CD4-positive, CD25-positive, alpha-beta regulatory T cell (primary cell): ENCODE measurements around the gene EPS8L1. TPM values are rescaled to one million over a fixed set of nuclear protein-coding genes. Genes with fewer than 3 reads are reported as not detected.

Experiments used
- ATAC-seq, 2 donors: fragments of 150-1000 bp; cut with Tn5 transposase; one replicate each; pipeline ENCODE4 v1.10.0; 2021; ENCODE audit warnings: low read depth in 2 of 2, moderate number of reproducible peaks in 2 of 2, moderate library complexity in 1 of 2
- DNase-seq, 3 donors: peaks; one replicate each; pipeline versions ENCODE4 v3.0.0 to v3.0.0-alpha.2; 2012 to 2022; ENCODE audit warnings: mixed read lengths in 1 of 3
- H3K27ac ChIP-seq: one replicate; pipeline ENCODE4 v1.7.0; 2013; ENCODE audit warnings: mild to moderate bottlenecking, low read length; ENCODE audit not compliant: insufficient read depth, poor library complexity, severe bottlenecking
- H3K27me3 ChIP-seq: one replicate; pipeline ENCODE4 v1.7.0; 2013; ENCODE audit warnings: low read length; ENCODE audit not compliant: control insufficient read depth, insufficient read depth
- H3K36me3 ChIP-seq: one replicate; pipeline ENCODE4 v1.7.0; 2013; ENCODE audit warnings: mild to moderate bottlenecking, low read length, moderate library complexity; ENCODE audit not compliant: control insufficient read depth, insufficient read depth
- H3K4me1 ChIP-seq: 2 replicates; pipeline ENCODE4 v1.7.0; 2013; ENCODE audit warnings: mild to moderate bottlenecking, low read length; ENCODE audit not compliant: insufficient read depth, control insufficient read depth, poor library complexity, severe bottlenecking
- H3K4me3 ChIP-seq: one replicate; pipeline ENCODE4 v1.7.0; 2013; ENCODE audit warnings: low read depth, mild to moderate bottlenecking, low read length, moderate library complexity
- H3K9me3 ChIP-seq, 2 experiments: 1 replicate in 1 of 2; 2 replicates in 1 of 2; pipeline ENCODE4 v1.7.0; 2013; ENCODE audit warnings: low read length in 2 of 2, mild to moderate bottlenecking in 1 of 2, moderate library complexity in 1 of 2; ENCODE audit not compliant: control insufficient read depth in 2 of 2
- H3K27ac Mint-ChIP-seq, 3 donors: one replicate each; pipeline ENCODE4 v1.8.0; 2020 to 2022; ENCODE audit warnings: mild to moderate bottlenecking in 3 of 3, mixed read lengths in 3 of 3, moderate library complexity in 2 of 3
- H3K27me3 Mint-ChIP-seq: one replicate; pipeline ENCODE4 v1.8.0; 2022; ENCODE audit warnings: mild to moderate bottlenecking, mixed read lengths
- H3K36me3 Mint-ChIP-seq: one replicate; pipeline ENCODE4 v1.8.0; 2020; ENCODE audit warnings: mixed read lengths
- H3K4me1 Mint-ChIP-seq, 4 donors: one replicate each; pipeline ENCODE4 v1.8.0; 2020 to 2022; ENCODE audit warnings: mixed read lengths in 4 of 4, mild to moderate bottlenecking in 1 of 4
- H3K4me3 Mint-ChIP-seq, 4 donors: one replicate each; pipeline ENCODE4 v1.8.0; 2020 to 2022; ENCODE audit warnings: mild to moderate bottlenecking in 4 of 4, mixed read lengths in 4 of 4, moderate library complexity in 3 of 4
- H3K9me3 Mint-ChIP-seq, 7 donors: one replicate each; pipeline ENCODE4 v1.8.0; 2020 to 2022; ENCODE audit warnings: mixed read lengths in 7 of 7, mild to moderate bottlenecking in 3 of 7, moderate library complexity in 2 of 7
- polyA plus RNA-seq, 4 donors: library from polyadenylated mRNA; unstranded; fragments of 300-500 nt; fragmentation: Illumina TruSeq; gene quantifications; one replicate each; pipeline ENCODE4 v1.2.3, GENCODE V29; 2021
- total RNA-seq: library from RNA; stranded (reverse); gene quantifications from one replicate; pipeline ENCODE4 v1.2.3, GENCODE V29; 2022

The EPS8L1 gene
- total and polyA plus RNA-seq, 5 donors from 2014 or later, result 0.41 to 4.4 (median 1.5) TPM

GRCh38 chr19:55067869-55068268, 7.8 kb upstream of the EPS8L1 start:
- Histone ChIP-seq H3K4me1 (peaks cover 8% of the 10 kb centered on the region), H3K27ac (no peak overlapping the region), H3K9me3 (peaks cover 3 to 8% of the 10 kb centered on the region in 2 experiments), H3K4me3 (no peak overlapping the region), H3K27me3 (peaks cover 17% of the 10 kb centered on the region), H3K36me3 (no peaks in the 10 kb centered on the region)
- peak overlapping the region in 1 of 3 donors; percentile 53 for H3K27ac Mint-ChIP-seq
- H3K27me3 Mint-ChIP-seq, result peaks cover 71% of the 10 kb centered on the region
- H3K4me3 Mint-ChIP-seq, result peak overlapping the region in 1 of 4 donors; percentile 52
- peaks cover 0 to 6% (median 1%) of the 10 kb centered on the region in 7 donors for H3K9me3 Mint-ChIP-seq
- DNase-seq (no peak), ATAC-seq (no peak)
- peaks cover 6 to 28% (median 9%) of the 10 kb centered on the region in 4 donors for H3K4me1 Mint-ChIP-seq
- H3K36me3 Mint-ChIP-seq, result no peaks in the 10 kb centered on the region

GRCh38 chr19:55068950-55069864, 6.5 kb upstream of the EPS8L1 start:
- Mint-ChIP-seq H3K4me3 (peak overlapping the region in 3 of 4 donors; percentile 40 to 81 (median 53)), H3K4me1 (peaks cover 6 to 23% (median 9%) of the 10 kb centered on the region in 4 donors), H3K27me3 (peaks cover 73% of the 10 kb centered on the region), H3K9me3 (peaks cover 0 to 6% (median 2%) of the 10 kb centered on the region in 7 donors), H3K27ac (peak overlapping the region; percentile 6 to 33 (median 16)), H3K36me3 (no peaks in the 10 kb centered on the region)
- peaks cover 8% of the 10 kb centered on the region for H3K4me1 ChIP-seq
- H3K36me3 ChIP-seq, result no peaks in the 10 kb centered on the region
- peaks cover 3 to 8% of the 10 kb centered on the region in 2 experiments for H3K9me3 ChIP-seq
- no peak overlapping the region for H3K27ac ChIP-seq
- no peak overlapping the region for H3K4me3 ChIP-seq
- peak in 1 of 3 donors; percentile 56 for DNase-seq
- ATAC-seq, result peak in 1 of 2 donors; percentile 61
- H3K27me3 ChIP-seq, result peaks cover 17% of the 10 kb centered on the region

GRCh38 chr19:55069865-55070197, 5.8 kb upstream of the EPS8L1 start:
- H3K27ac ChIP-seq, result no peak overlapping the region
- H3K9me3 ChIP-seq, result peaks cover 3 to 8% of the 10 kb centered on the region in 2 experiments
- Mint-ChIP-seq H3K36me3 (no peaks in the 10 kb centered on the region), H3K9me3 (peaks cover 0 to 6% (median 2%) of the 10 kb centered on the region in 7 donors), H3K4me1 (peaks cover 6 to 23% (median 9%) of the 10 kb centered on the region in 4 donors), H3K27me3 (peaks cover 73% of the 10 kb centered on the region), H3K27ac (peak overlapping the region in 1 of 3 donors; percentile 6), H3K4me3 (peak overlapping the region in 3 of 4 donors; percentile 40 to 81 (median 53))
- peaks cover 17% of the 10 kb centered on the region for H3K27me3 ChIP-seq
- no peak for DNase-seq
- no peak overlapping the region for H3K4me3 ChIP-seq
- H3K4me1 ChIP-seq, result peaks cover 8% of the 10 kb centered on the region
- H3K36me3 ChIP-seq, result no peaks in the 10 kb centered on the region
- ATAC-seq, result no peak

GRCh38 chr19:55070466-55071128, 5.1 kb upstream of the EPS8L1 start:
- Mint-ChIP-seq H3K27me3 (peaks cover 80% of the 10 kb centered on the region), H3K36me3 (no peaks in the 10 kb centered on the region), H3K9me3 (peaks cover 0 to 6% (median 2%) of the 10 kb centered on the region in 7 donors), H3K4me1 (peaks cover 6 to 23% (median 9%) of the 10 kb centered on the region in 4 donors), H3K4me3 (no peak overlapping the region), H3K27ac (no peak overlapping the region)
- DNase-seq (peak in 1 of 3 donors; percentile 44), ATAC-seq (no peak)
- Histone ChIP-seq H3K36me3 (no peaks in the 10 kb centered on the region), H3K4me1 (peaks cover 8% of the 10 kb centered on the region), H3K27ac (no peak overlapping the region), H3K27me3 (peaks cover 17% of the 10 kb centered on the region), H3K9me3 (peaks cover 3 to 8% of the 10 kb centered on the region in 2 experiments), H3K4me3 (no peak overlapping the region)

- DNase-seq (peak in 1 of 3 donors; percentile 70), ATAC-seq (no peak)
- no peak overlapping the region for H3K27ac Mint-ChIP-seq
- H3K4me3 Mint-ChIP-seq, result no peak overlapping the region
- H3K36me3 ChIP-seq, result no peaks in the 10 kb centered on the region
- no peaks in the 10 kb centered on the region for H3K36me3 Mint-ChIP-seq
- H3K9me3 ChIP-seq, result peaks cover 3 to 8% of the 10 kb centered on the region in 2 experiments
- H3K27me3 Mint-ChIP-seq, result peaks cover 80% of the 10 kb centered on the region
- no peak overlapping the region for H3K27ac ChIP-seq
- H3K4me3 ChIP-seq, result no peak overlapping the region
- H3K4me1 ChIP-seq, result peaks cover 8% of the 10 kb centered on the region
- H3K9me3 Mint-ChIP-seq, result peaks cover 0 to 6% (median 2%) of the 10 kb centered on the region in 7 donors
- peaks cover 6 to 23% (median 9%) of the 10 kb centered on the region in 4 donors for H3K4me1 Mint-ChIP-seq
- H3K27me3 ChIP-seq, result peaks cover 15% of the 10 kb centered on the region
Measured at GRCh38 chr19:55071129-55071502, 4.6 kb upstream of the EPS8L1 start.

- Mint-ChIP-seq H3K4me3 (no peak overlapping the region), H3K36me3 (no peaks in the 10 kb centered on the region), H3K27ac (no peak overlapping the region), H3K4me1 (peaks cover 6 to 19% (median 9%) of the 10 kb centered on the region in 4 donors), H3K9me3 (peaks cover 0 to 6% (median 1%) of the 10 kb centered on the region in 7 donors), H3K27me3 (peaks cover 73% of the 10 kb centered on the region)
- peaks cover 8% of the 10 kb centered on the region for H3K4me1 ChIP-seq
- DNase-seq (no peak), ATAC-seq (no peak)
- H3K4me3 ChIP-seq, result no peak overlapping the region
- peaks cover 12% of the 10 kb centered on the region for H3K27me3 ChIP-seq
- H3K9me3 ChIP-seq, result peaks cover 3 to 8% of the 10 kb centered on the region in 2 experiments
- H3K36me3 ChIP-seq, result no peaks in the 10 kb centered on the region
- no peak overlapping the region for H3K27ac ChIP-seq
Measured at GRCh38 chr19:55071913-55072312, 3.8 kb upstream of the EPS8L1 start.

GRCh38 chr19:55076321-55076720, 652 bp downstream of the EPS8L1 start:
- Histone ChIP-seq H3K27me3 (no peaks in the 10 kb centered on the region), H3K27ac (no peak overlapping the region), H3K4me3 (no peak overlapping the region), H3K36me3 (no peaks in the 10 kb centered on the region), H3K9me3 (no peaks in the 10 kb centered on the region), H3K4me1 (peaks cover 18% of the 10 kb centered on the region)
- Mint-ChIP-seq H3K27me3 (peaks cover 70% of the 10 kb centered on the region), H3K27ac (no peak overlapping the region), H3K4me1 (peaks cover 0 to 16% (median 13%) of the 10 kb centered on the region in 4 donors), H3K4me3 (no peak overlapping the region), H3K9me3 (peaks cover 0 to 6% (median 0%) of the 10 kb centered on the region in 7 donors), H3K36me3 (no peaks in the 10 kb centered on the region)
- no peak for ATAC-seq
- DNase-seq, result no peak
